HepG2 (cell line): Measurements from ENCODE around the gene XPC. TPM values are rescaled to one million over a fixed set of nuclear protein-coding genes. Genes with fewer than 3 reads are reported as not detected.
A peak's percentile ranks its signal among the peaks of the same experiment; 100 is the strongest.

ENCODE experiments used
- ARID3A ChIP-seq: IDR thresholded peaks from 2 replicates; pipeline ENCODE4 v1.6.1; 2012; ENCODE audit warnings: low read depth, low read length, improper control_type of control experiment
- BCLAF1 ChIP-seq: fragments of 450-650 bp; IDR thresholded peaks from 2 replicates; pipeline ENCODE4 v1.6.1; 2017; ENCODE audit warnings: mild to moderate bottlenecking
- KAT7 ChIP-seq: IDR thresholded peaks from 2 replicates; pipeline ENCODE4 v1.6.1; 2018; ENCODE audit warnings: borderline replicate concordance, missing compliant biosample characterization
- KLF13 ChIP-seq: sonication (generic); formaldehyde crosslinking; IDR thresholded peaks from 2 replicates; pipeline ENCODE4 v1.4.0; 2020; ENCODE audit warnings: mild to moderate bottlenecking, missing genetic modification reagents
- RBM39 ChIP-seq: fragments of 200-400 bp; formaldehyde crosslinking; IDR thresholded peaks from one replicate; pipeline ENCODE4 v1.6.1; 2018; ENCODE audit warnings: antibody characterized with exemption, mild to moderate bottlenecking, low read depth, low read length; ENCODE audit not compliant: poor library complexity, severe bottlenecking
- SNAPC2 ChIP-seq: sonication (generic); formaldehyde crosslinking; IDR thresholded peaks from 2 replicates; pipeline ENCODE4 v1.8.1; 2022; ENCODE audit warnings: mild to moderate bottlenecking, missing genetic modification reagents
- TRIM22 ChIP-seq: fragments of 450-650 bp; IDR thresholded peaks from 2 replicates; pipeline ENCODE4 v1.6.1; 2017
- U2AF2 ChIP-seq: fragments of 200-400 bp; formaldehyde crosslinking; IDR thresholded peaks from 2 replicates; pipeline ENCODE4 v1.6.1; 2017; ENCODE audit warnings: low read depth, mild to moderate bottlenecking, low read length
- XBP1 ChIP-seq: sonication (generic); formaldehyde crosslinking; IDR thresholded peaks from 2 replicates; pipeline ENCODE4 v1.5.0; 2020; ENCODE audit warnings: missing genetic modification reagents
- ZBTB1 ChIP-seq: sonication (generic); formaldehyde crosslinking; IDR thresholded peaks from 2 replicates; pipeline ENCODE4 v1.4.0; 2020; ENCODE audit warnings: missing genetic modification reagents, borderline replicate concordance
- ZNF318 ChIP-seq: sonication (generic); formaldehyde crosslinking; IDR thresholded peaks from 2 replicates; pipeline ENCODE4 v1.4.0; 2020; ENCODE audit warnings: mild to moderate bottlenecking, missing genetic modification reagents
- ZNF446 ChIP-seq: sonication (generic); formaldehyde crosslinking; IDR thresholded peaks from 2 replicates; pipeline ENCODE4 v1.5.0; 2020; ENCODE audit warnings: mild to moderate bottlenecking, missing genetic modification reagents
- ZNF597 ChIP-seq: sonication (generic); formaldehyde crosslinking; IDR thresholded peaks from 2 replicates; pipeline ENCODE4 v1.5.0; 2020; ENCODE audit warnings: missing genetic modification reagents
- polyA plus RNA-seq, 8 experiments: library from polyadenylated mRNA; depleted of rRNA in 3 of 8; stranded (reverse) in 7 of 8; unstranded in 1 of 8; fragments of >200 nt; fragmentation: Illumina TruSeq in 4 of 8; extraction: Trizol in 4 of 8; gene quantifications; 2 replicates each; pipeline versions ENCODE4 v1.2.1 to v1.2.3, GENCODE V29; 2011 to 2016; ENCODE audit warnings: low read depth in 4 of 8, missing spikeins in 1 of 8, mixed read lengths in 1 of 8; ENCODE audit not compliant: insufficient read depth in 1 of 8
- total RNA-seq, 5 experiments: library from RNA; depleted of rRNA; stranded (reverse); fragments of >200 nt; fragmentation: Illumina TruSeq; extraction: Trizol; gene quantifications; 2 replicates each; pipeline ENCODE4 v1.2.3, GENCODE V29; 2016; ENCODE audit warnings: low read depth in 1 of 5

The XPC gene
- total and polyA plus RNA-seq, 2 of the 13 experiments (the other 11 are each of a cell fraction or from before 2014, with no cell fraction given) = 9.4 to 24.1 TPM

- TF ChIP-seq ARID3A (no peak), ZNF446 (CRISPR knock-in tag) (no peak), XBP1 (CRISPR knock-in tag) (no peak), KLF13 (CRISPR knock-in tag) (no peak), KAT7 (CRISPR knock-in tag) (peak; percentile 32; the same call in 1 of the 2 replicates), ZNF597 (CRISPR knock-in tag) (no peak), BCLAF1 (no peak), TRIM22 (no peak), SNAPC2 (CRISPR knock-in tag) (no peak), ZNF318 (CRISPR knock-in tag) (0 out of 2 replicates have a peak, but pooled peaks have one; percentile 40), RBM39 (no peak), U2AF2 (no peak), ZBTB1 (CRISPR knock-in tag) (no peak)
Measured at GRCh38 chr3:14125193-14126016, 53.0 kb downstream of the XPC start (continued).
